ENCODE measurements around the gene PZP. TPM values are rescaled to one million over a fixed set of nuclear protein-coding genes. Genes with fewer than 3 reads are reported as not detected.

The PZP gene
- total and polyA plus RNA-seq, 2 donors (not counting 1 experiment from before 2014, with no cell fraction given), result not detected

GRCh38 chr12:9118158-9118557, 90.0 kb downstream of the PZP start:
- ATAC-seq (ENCODE audit: low read depth), result peak; percentile 21
- Histone ChIP-seq H3K79me2 (ENCODE audit: control insufficient read depth, insufficient read depth, low read length) (no peaks in the 10 kb centered on the region), H3K4me3 (ENCODE audit: control extremely low read depth in 1 of 5, extremely low read depth in 1 of 5, insufficient read depth in 1 of 5, low read depth in 2 of 5, low read length in 4 of 5) (no peak overlapping the region), H3K4me1 (ENCODE audit: control insufficient read depth in 2 of 2, insufficient read depth in 2 of 2, low read length in 2 of 2) (peaks cover 6 to 17% of the 10 kb centered on the region in 2 donors), H3K9ac (ENCODE audit: low read length) (no peak overlapping the region), H3K9me3 (ENCODE audit: control extremely low read depth in 1 of 3, control insufficient read depth in 2 of 3, insufficient read depth in 1 of 3, low read length in 2 of 3) (no peaks in the 10 kb centered on the region), H3K27me3 (replicated peaks in 1 of 4; ENCODE audit: control extremely low read depth in 1 of 4, control insufficient read depth in 3 of 4, insufficient read depth in 4 of 4, low read length in 3 of 4) (no peaks in the 10 kb centered on the region), H3K27ac (ENCODE audit: low read length in 2 of 2) (no peak overlapping the region), H3K4me2 (replicated peaks; ENCODE audit: low read depth, low read length, poor library complexity, severe bottlenecking) (peak overlapping the region; percentile 7), H2AFZ (ENCODE audit: insufficient read depth, low read depth, low read length, poor library complexity, severe bottlenecking) (no peak overlapping the region), H3K36me3 (replicated peaks in 1 of 2; ENCODE audit: control extremely low read depth in 1 of 2, control insufficient read depth in 1 of 2, extremely low read depth in 1 of 2, insufficient read depth in 2 of 2, low read length in 1 of 2) (no peaks in the 10 kb centered on the region), H4K20me1 (ENCODE audit: control insufficient read depth, insufficient read depth, low read length, poor library complexity, severe bottlenecking) (no peaks in the 10 kb centered on the region)
- no peak for TF ChIP-seq CTCF (IDR thresholded peaks at IDR 0.05)
- no peak for TF ChIP-seq EZH2 (IDR thresholded peaks at IDR 0.05; ENCODE audit: borderline replicate concordance, insufficient read depth, low read depth, low read length, poor library complexity, severe bottlenecking)
- CTCF ChIA-PET, result no interaction called here
- WGBS (ENCODE audit: insufficient coverage), result 0% methylated on average over 2 of the region's 3 CpGs
- Mint-ChIP-seq H3K9me3 (ENCODE audit: insufficient read depth) (no peaks in the 10 kb centered on the region), H3K4me1 (peaks cover 21% of the 10 kb centered on the region), H3K27ac (no peak overlapping the region), H3K27me3 (peaks cover 16% of the 10 kb centered on the region), H3K4me3 (no peak overlapping the region)
- POLR2A ChIA-PET, result no interaction called here
- intact Hi-C loops (cut with micrococcal nuclease), result no loop called here
- peak; percentile 19 for DNase-seq

GRCh38 chr12:9115731-9116559, 92.2 kb downstream of the PZP start, which contains the start of gene A2M:
A2M (minus strand) TSS chr12:9115919; CDS start chr12:9115849, 70 bp downstream.
- intact Hi-C loops (cut with micrococcal nuclease), result no loop called here
- Histone ChIP-seq H3K36me3 (replicated peaks in 1 of 2; ENCODE audit: control extremely low read depth in 1 of 2, control insufficient read depth in 1 of 2, extremely low read depth in 1 of 2, insufficient read depth in 2 of 2, low read length in 1 of 2) (no peaks in the 10 kb centered on the region), H2AFZ (ENCODE audit: insufficient read depth, low read depth, low read length, poor library complexity, severe bottlenecking) (no peak within 1 kb of the TSS), H3K4me1 (ENCODE audit: control insufficient read depth in 2 of 2, insufficient read depth in 2 of 2, low read length in 2 of 2) (peaks cover 6 to 17% of the 10 kb centered on the region in 2 donors), H4K20me1 (ENCODE audit: control insufficient read depth, insufficient read depth, low read length, poor library complexity, severe bottlenecking) (no peaks in the 10 kb centered on the region), H3K4me2 (replicated peaks; ENCODE audit: low read depth, low read length, poor library complexity, severe bottlenecking) (peak within 1 kb of the TSS; percentile 32), H3K27me3 (replicated peaks in 1 of 4; ENCODE audit: control extremely low read depth in 1 of 4, control insufficient read depth in 3 of 4, insufficient read depth in 4 of 4, low read length in 3 of 4) (no peaks in the 10 kb centered on the region), H3K27ac (ENCODE audit: low read length in 2 of 2) (no peak within 1 kb of the TSS), H3K4me3 (ENCODE audit: control extremely low read depth in 1 of 5, extremely low read depth in 1 of 5, insufficient read depth in 1 of 5, low read depth in 2 of 5, low read length in 4 of 5) (no peak within 1 kb of the TSS), H3K9ac (ENCODE audit: low read length) (no peak within 1 kb of the TSS), H3K9me3 (ENCODE audit: control extremely low read depth in 1 of 3, control insufficient read depth in 2 of 3, insufficient read depth in 1 of 3, low read length in 2 of 3) (no peaks in the 10 kb centered on the region), H3K79me2 (ENCODE audit: control insufficient read depth, insufficient read depth, low read length) (no peaks in the 10 kb centered on the region)
- H3K4me1 Mint-ChIP-seq, result peaks cover 21% of the 10 kb centered on the region
- ChIA-PET POLR2A (no interaction called here), CTCF (no interaction called here)
- H3K27me3 Mint-ChIP-seq, result peaks cover 26% of the 10 kb centered on the region
- no peak within 1 kb of the TSS for H3K27ac Mint-ChIP-seq
- 67% methylated on average over 8 of the region's 9 CpGs for WGBS (ENCODE audit: insufficient coverage)
- ATAC-seq (ENCODE audit: low read depth) (no peak), DNase-seq (no peak)
- no peaks in the 10 kb centered on the region for H3K9me3 Mint-ChIP-seq (ENCODE audit: insufficient read depth)
- H3K4me3 Mint-ChIP-seq, result no peak within 1 kb of the TSS
- TF ChIP-seq EZH2 (IDR thresholded peaks at IDR 0.05; ENCODE audit: borderline replicate concordance, insufficient read depth, low read depth, low read length, poor library complexity, severe bottlenecking) (no peak), CTCF (IDR thresholded peaks at IDR 0.05) (no peak)

All from B cell (primary cell).